SU-DHL-6 (cell line): ENCODE data around the gene DOK7.

Experiments used
- CTCF ChIP-seq: fragments of 200-600 bp; sonication (generic); IDR thresholded peaks from one replicate; pipeline ENCODE4 v1.5.1; 2017; ENCODE audit warnings: antibody characterized with exemption, mild to moderate bottlenecking, low read length, moderate library complexity; ENCODE audit not compliant: insufficient read depth, poor library complexity, severe bottlenecking
- EZH2phosphoT487 ChIP-seq: fragments of 200-600 bp; sonication (generic), shearing (Covaris generic); conservative IDR thresholded peaks from 2 replicates; pipeline ENCODE4 v1.6.1; 2018; ENCODE audit warnings: mild to moderate bottlenecking, antibody characterized with exemption, low read length, moderate library complexity, mixed read lengths

GRCh38 chr4:3467601-3468031, 4.5 kb downstream of the DOK7 start:
- no peak for TF ChIP-seq CTCF
- TF ChIP-seq EZH2phosphoT487: no peak
